H1 (cell line): ENCODE data around the gene NSFL1C.
A peak's percentile ranks its signal among the peaks of the same experiment; 100 is the strongest.

Experiments
- CBX5 ChIP-seq: fragments of 300-800, 300-1000 bp; sonication (generic); IDR thresholded peaks from 2 replicates; pipeline ENCODE4 v1.7.1; 2016; ENCODE audit warnings: antibody characterized with exemption, low read length, low read depth
- CTCF ChIP-seq, 3 experiments: IDR thresholded peaks; 1 replicate in 2 of 3; 2 replicates in 1 of 3; pipeline versions ENCODE4 v1.5.1 to v1.6.1; 2011; ENCODE audit warnings: low read length in 3 of 3, mild to moderate bottlenecking in 3 of 3, inconsistent platforms in 2 of 3, low read depth in 1 of 3, moderate library complexity in 1 of 3; ENCODE audit not compliant: insufficient read depth in 1 of 3; ENCODE audit errors: control extremely low read depth in 1 of 3
- EGR1 ChIP-seq: IDR thresholded peaks from 2 replicates; pipeline ENCODE4 v1.6.1; 2011; ENCODE audit warnings: low read depth, low read length, borderline replicate concordance
- GTF2F1 ChIP-seq: IDR thresholded peaks from 2 replicates; pipeline ENCODE4 v1.6.1; 2012; ENCODE audit warnings: low read depth, low read length, improper control_type of control experiment, borderline replicate concordance
- RAD21 ChIP-seq, 2 experiments: IDR thresholded peaks in 1 of 2; conservative IDR thresholded peaks in 1 of 2; 2 replicates each; pipeline ENCODE4 v1.6.1; 2011; ENCODE audit warnings: low read depth in 2 of 2, low read length in 2 of 2, improper control_type of control experiment in 1 of 2, inconsistent platforms in 1 of 2, mild to moderate bottlenecking in 1 of 2, moderate library complexity in 1 of 2
- TEAD4 ChIP-seq: IDR thresholded peaks from 2 replicates; pipeline ENCODE4 v1.6.1; 2012; ENCODE audit warnings: low read depth, low read length, inconsistent platforms, mixed read lengths

GRCh38 chr20:1474817-1475603 is 8.4 kb upstream of the NSFL1C start:
- TF ChIP-seq EGR1 (no peak), CTCF (IDR thresholded peaks at IDR 0.05; ENCODE audit: control extremely low read depth in 1 of 3, insufficient read depth in 1 of 3, low read depth in 1 of 3, low read length in 3 of 3) (peak in 2 of 3 experiments; percentile 32 to 40; a peak in 2 of 4 replicates), CBX5 (no peak), TEAD4 (peak; percentile 94), RAD21 (IDR thresholded peaks at IDR 0.05 in 1 of 2, conservative IDR thresholded peaks at IDR 0.05 in 1 of 2; ENCODE audit: low read depth in 2 of 2, low read length in 2 of 2) (peak; percentile 32 to 46; a peak in 3 of 4 replicates), GTF2F1 (no peak)
